Measurements from ENCODE around the gene SORL1.

SORL1 gene

DNA sequence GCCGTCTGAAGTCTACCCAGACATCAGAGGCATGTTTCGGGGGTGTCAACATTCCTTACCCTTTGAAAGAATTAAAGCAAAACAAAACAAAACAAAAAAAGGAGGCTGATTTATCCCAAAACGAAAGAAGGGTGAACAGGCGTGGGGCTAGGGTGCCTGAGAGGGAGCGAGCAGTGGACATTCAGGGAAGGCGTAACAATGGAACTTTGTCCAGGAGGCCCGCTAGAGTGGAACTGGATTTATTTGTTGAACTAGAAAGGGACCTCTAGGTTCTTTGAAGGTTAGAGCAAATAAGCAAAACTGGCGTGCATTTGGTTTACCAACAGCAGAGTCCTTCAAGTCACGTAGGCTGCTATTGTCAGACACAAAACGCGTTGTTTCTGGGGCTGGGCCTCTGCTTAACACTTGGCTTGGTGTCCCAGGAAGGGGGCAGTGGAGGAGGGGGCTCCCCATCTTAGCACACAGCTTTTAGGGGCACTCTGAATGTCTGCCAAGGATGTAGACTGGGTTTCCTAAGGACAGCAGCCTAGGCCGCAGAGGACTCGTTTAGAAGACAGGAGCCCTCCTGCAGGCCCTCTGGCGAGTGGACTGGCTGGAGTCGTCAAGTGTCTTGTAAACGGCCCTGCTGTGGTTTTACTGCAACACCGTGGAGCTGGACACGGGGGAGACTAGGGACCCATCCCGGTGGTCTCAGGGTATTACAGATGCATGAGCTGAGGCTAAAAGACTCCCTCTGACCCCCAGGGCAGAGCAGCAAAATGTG lies 204.4 kb downstream of the SORL1 start:
- no peak for DNase-seq (ENCODE audit: low spot score)

DNA sequence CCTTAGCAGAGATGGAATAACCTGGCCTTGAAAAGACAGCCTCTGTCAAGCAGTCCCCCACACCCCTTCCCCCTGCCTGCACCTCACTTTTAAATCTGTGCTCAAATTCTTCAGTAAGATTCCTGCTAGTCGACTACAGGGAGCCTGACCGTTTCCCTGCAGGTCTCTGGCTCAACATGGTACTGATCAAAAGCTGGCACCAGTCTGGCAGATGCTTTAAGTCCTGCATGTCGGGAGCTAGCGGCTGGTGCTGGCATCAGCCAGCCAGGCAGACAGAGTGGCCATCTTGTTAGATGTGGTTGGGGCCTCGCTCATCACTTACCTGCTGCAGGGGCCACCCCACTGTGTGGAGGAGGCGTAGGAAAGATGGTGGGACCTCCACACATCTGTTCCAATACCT lies 205.0 kb downstream of the SORL1 start:
- DNase-seq (ENCODE audit: low spot score) = no peak

DNA sequence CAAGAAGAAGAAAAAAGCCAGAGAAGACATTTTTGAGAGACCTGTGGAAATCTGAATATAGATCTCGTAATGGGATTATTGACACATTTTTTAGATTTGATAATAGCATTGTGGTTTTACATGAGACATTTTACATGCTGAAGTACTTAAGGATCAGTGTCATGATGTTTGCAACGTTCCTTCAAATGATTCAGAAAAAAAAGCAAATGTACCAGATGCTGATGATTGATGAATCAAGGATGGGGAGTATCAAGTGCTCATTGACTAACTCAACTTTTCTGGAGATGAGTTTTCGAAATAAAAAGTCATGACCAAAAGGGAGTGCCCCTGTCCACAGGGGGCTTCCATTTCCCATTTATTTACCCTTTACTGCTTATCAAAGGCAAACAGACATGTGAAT lies 207.7 kb downstream of the SORL1 start:
- DNase-seq (ENCODE audit: low spot score) = no peak

DNA sequence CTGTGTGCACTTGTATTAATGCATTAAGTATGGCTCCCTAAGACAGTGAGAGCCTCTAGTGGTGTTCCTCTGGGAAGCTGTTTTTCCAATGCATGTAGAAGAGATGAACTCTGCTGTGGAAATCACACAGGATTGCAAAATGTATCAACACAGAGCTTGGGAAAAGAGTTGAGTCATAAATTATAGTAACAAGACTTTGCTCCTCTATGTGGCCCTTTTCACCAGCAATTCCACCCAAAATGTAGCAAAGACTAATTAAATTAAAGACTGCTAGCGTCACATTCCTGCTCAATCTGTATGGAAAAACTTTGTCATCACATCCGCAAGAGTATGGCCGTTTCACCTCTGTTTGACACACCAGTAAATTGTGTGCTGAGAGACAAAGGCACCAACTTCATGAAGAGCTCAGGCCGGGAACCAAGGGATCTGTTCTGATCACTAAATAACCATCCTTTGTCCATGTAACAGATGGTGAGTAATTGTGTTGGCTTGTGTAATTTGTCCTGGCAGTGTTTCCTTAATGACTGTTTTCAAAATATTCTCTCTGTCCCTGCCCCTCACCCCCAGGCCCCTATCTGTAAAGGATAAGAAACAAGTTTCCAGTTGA lies 209.9 kb downstream of the SORL1 start:
- DNase-seq (ENCODE audit: low spot score) = peak; percentile 70

DNA sequence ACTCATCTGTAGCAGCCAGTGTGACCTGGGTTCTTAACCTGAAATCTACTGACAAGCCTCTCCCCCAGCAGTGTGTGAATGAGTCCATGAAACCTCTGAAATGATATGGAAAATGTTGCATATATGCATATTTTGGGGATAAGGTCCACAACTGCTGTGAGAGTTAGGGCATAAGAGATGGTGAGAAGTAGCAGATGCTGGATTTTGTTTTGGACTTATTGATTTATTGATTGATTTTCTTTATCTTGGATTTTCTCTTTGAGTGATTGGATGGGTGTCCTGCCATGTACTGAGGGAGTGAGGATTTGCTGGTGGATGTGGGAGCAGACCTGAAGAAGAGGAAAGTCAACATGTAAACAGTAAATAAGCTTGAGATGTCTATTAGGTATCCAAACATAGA lies 212.0 kb downstream of the SORL1 start:
- no peak for DNase-seq (ENCODE audit: low spot score)

DNA sequence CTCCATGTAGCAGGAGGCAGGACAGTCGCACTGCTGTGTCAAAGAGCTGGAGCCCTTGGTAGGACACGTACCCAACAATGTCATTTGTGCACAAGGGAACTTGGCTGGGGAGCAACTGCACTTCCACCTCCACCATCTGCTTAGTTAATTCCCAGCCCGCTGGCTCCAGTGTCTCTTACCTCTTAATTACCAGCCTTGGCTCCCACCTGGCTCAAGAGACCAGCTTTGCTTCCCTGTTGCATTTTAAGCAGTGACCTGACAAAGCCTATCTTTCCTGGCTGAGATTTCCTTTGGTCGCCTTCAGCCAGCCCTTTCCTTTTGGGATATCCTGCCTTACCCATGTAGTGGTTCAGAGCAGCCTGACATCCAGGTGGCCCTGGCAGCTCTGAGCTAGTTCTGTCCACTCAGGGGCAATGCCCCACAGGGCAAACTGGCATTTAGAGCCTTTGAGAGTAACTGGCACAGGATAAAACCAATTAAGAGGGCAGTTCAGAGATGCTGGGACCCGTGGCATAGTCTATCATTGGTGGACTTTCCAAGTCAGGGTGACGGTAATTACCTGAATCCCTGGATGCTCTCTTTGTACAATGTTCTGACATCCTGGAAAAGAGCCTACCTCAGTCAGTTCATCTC lies 213.2 kb downstream of the SORL1 start:
- DNase-seq (ENCODE audit: low spot score) = no peak

DNA sequence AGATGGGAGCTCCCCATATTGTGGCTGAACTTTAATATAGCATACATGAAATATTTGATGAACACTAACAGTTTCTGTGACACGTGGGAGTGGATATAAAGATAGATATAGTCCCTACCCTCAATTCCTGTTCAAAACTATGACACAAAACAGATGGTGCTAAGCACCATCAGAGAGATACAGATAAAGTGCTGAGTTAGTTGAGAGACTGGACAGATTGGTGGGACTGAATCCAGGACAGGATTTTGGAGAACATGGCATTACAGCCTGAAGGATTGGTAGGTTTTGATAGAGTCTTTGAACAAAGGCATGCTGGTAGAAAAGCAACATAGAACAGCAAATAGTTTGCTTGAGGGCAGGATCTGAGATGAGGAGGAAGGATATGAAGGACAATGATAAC lies 215.7 kb downstream of the SORL1 start:
- DNase-seq (ENCODE audit: low spot score) = no peak

DNA sequence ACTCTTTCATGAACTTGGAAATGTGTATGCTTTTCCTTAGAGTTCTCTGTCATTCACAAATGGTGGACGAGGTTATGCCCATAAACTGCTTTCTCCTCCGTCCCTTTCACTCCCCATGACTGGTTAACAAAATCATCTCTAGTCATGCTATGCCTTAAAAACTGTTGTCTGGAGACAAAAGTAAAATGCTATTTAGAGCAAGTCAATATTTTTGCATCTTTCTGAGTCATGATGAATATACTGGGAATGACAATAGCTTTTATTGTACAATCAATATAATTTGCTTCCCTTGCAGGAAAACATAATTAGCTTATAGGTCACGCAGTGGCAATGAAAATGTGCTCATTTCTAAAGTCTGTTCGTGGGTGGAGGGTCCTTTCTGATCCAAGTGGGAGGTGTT lies 217.3 kb downstream of the SORL1 start:
- no peak for DNase-seq (ENCODE audit: low spot score)

DNA sequence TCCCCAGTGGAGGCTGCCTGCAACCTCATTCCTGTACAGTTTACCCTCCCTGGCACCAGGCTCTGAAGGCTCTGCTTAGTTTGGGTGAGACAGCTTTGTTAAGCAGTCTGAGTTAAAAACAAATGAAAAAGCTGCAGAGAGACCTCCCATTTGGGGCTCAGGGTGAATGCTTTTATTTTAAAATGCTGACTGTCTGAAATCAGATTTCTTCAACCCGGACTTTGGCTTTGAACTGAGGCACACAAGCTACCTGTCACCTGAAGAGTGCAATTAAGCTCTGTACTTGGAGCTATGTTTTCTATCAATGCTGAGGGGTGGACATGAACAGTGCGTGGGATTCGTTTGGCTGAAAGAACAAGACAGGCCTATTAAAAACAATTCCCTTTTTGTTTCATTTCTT lies 218.2 kb downstream of the SORL1 start:
- DNase-seq (ENCODE audit: low spot score) = no peak

DNA sequence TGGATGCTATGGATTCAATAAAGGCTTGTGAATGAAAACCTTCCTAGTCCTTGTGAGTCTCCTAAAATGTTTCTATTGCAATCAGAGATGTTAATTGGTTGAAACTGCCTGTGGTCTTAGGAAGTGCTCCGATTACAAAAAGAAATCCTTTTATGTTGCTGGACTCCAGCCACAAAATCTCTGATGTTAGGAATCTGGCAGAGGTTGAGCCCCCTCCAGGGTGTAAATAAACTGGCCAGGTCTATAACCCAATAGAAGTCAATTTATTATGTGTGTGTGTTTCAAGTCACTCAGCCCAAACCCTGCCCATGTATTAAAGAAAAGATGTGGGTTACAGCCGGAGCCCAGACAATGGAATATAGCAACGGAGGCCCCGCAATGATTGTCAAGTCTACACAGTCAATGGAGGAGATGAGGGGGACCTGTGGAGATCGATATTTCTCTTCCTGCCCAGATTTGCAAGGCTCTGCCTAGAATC lies 218.7 kb downstream of the SORL1 start:
- no peak for DNase-seq (ENCODE audit: low spot score)

DNA sequence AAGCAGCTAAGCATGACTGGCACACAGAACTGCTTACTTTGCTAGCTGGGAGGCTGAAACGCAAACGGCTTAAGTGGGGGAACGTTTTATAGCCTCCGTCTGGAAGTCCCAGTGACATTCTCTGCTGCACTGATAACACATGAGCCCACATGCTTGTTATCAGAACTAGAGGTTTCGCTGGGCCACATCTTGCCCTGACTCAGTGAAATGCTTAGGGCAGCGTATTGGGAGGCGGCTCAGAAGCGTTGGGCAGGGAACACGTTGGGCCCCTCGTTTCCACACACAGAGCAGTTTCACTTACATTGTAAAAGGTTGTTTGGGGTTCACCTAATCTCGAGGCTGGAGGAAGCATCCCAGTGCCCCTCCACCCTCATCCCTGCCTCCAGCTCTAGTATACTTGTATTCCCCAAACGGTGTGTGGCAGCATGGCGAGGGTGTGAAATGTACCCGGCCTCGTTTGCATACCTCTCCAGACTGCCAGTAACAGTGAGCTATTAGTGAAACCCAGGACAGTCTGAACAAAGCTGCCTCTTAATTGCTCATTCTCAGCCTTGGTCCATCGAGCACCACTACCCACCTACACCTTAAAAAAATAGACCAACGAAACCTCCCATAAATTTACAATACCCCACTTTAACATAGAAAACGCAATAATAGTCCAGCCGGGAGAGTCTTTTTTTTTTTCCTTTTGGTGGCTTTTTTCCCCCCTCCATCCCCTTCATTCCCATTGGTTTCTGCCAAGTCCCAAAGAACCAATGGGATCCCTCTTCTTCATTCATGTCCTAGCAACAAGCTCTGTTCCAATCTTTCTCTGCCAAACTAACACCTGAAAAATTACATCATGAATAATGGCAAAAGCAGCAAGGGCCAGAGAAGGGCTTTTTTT lies 219.4 kb downstream of the SORL1 start:
- no peak for DNase-seq (ENCODE audit: low spot score)

DNA sequence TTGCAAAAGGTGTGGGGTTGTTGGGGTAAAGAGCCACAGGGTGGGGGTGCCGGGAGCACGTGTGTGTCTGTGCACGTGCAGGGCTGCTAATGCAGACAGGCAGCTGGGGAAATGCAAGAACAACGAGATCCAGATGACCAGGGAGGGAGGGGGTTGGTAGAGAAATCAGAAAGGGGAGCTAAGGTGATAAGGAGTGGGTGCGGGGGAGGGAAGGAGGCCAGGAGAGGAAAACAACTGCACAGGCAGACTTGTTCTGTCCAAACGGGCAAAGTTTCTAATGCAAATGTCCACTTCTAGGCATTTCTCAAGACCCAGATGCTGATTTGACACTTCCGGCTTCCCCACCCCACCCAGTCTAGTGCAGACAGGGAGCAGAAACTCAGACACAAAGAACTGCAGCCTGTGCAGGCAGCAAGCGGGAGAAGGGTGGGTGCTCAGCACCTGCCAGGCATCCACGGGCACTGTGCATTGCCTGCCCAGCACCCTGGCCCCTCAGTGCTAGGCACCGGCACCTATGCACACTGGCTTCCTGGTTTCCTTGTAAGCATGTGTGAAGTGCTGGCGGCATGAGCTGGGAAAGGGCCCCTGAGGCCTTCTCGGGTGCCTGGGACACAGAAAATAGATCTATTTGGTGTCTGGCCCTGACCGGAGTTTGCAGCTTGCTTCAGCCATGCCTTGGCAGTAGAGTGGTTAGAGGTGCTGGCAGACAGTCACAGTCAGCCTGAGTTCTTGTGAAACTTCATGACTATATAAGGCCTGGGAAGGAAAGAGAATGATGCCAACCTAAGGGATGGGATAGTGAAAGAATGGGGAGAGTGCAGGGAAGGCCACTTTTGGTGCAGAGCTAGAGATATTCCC lies 220.7 kb downstream of the SORL1 start:
- peak; percentile 44 for DNase-seq (ENCODE audit: low spot score)

DNA sequence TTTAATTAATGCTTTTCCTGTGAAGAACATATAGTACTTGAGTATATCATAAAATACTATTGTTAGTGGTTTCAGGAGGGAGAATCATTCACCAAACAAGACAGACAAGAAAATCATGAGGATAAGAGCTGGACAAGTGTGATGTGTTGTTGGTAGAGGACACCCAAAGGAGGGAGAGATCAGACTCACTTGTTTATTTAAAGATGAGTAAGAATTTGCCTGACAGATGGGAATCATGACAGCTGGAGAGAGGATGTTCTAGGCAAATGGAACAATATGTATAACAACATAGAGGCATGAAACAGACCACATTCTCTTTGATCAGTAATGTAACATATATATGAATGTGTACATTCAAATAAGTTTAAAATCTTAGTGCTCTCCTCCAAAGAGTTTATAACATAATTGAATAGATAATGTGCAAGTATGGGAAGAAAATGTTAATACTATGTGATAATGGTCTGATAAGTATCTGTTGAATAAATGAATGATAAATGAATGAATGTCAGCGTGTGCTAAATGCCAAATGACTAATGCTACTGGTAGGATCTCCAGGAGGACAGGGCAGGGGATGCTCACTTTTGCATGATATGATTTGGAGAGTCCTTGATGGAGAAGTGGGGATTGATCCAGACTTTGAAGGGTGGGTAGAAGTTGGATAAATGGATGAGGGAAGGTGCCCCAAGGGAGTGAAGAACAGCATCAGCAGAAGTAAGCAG lies 229.6 kb downstream of the SORL1 start:
- no peak for DNase-seq (ENCODE audit: low spot score)

All from AG08395 (cell line).